Measurements from ENCODE around the gene CPT1B. TPM values are rescaled to one million over a fixed set of nuclear protein-coding genes. Genes with fewer than 3 reads are reported as not detected.
A peak's percentile ranks its signal among the peaks of the same experiment; 100 is the strongest.
"Not testable (repeated sequence)": the region's sequence is repeated elsewhere in the genome, so short reads cannot be mapped to it uniquely, and the experiment has no call there.

The CPT1B gene
- 18.2 TPM for total RNA-seq

GRCh38 chr22:50577987-50578775 lies at the start of gene CPT1B:
Gene CPT1B (minus strand): TSS chr22:50578427. CDS start chr22:50577915, 512 bp downstream.
- no peak for ATAC-seq

GRCh38 chr22:50626850-50627641 lies 48.8 kb upstream of the CPT1B start:
- ATAC-seq: peak; percentile 5
- intact Hi-C loops (cut with DNase I): no loop called here
- no peak for DNase-seq (ENCODE audit: low spot score)

More at GRCh38 chr22:50577987-50578775, at the start of gene CPT1B:
- intact Hi-C loops (cut with DNase I): no loop called here
- no peak for DNase-seq (ENCODE audit: low spot score)

GRCh38 chr22:50626314-50626849 lies 48.2 kb upstream of the CPT1B start:
- intact Hi-C loops (cut with DNase I): no loop called here
- DNase-seq (ENCODE audit: low spot score): no peak
- ATAC-seq: no peak

- intact Hi-C loops (cut with DNase I): no loop called here
- DNase-seq (ENCODE audit: low spot score): no peak
- no peak for ATAC-seq
Measured at GRCh38 chr22:50625568-50626313, 47.5 kb upstream of the CPT1B start.

- intact Hi-C loops (cut with DNase I): no loop called here
- no peak for DNase-seq (ENCODE audit: low spot score)
- ATAC-seq: no peak
Measured at GRCh38 chr22:50625131-50625567, 46.9 kb upstream of the CPT1B start.

GRCh38 chr22:50624347-50625130 lies 46.3 kb upstream of the CPT1B start:
- intact Hi-C loops (cut with DNase I): no loop called here
- ATAC-seq (no peak), DNase-seq (ENCODE audit: low spot score) (no peak)

- no peak for ATAC-seq
- intact Hi-C loops (cut with DNase I): no loop called here
- DNase-seq (ENCODE audit: low spot score): no peak
Measured at GRCh38 chr22:50622723-50623327, 44.6 kb upstream of the CPT1B start.

- ATAC-seq: no peak
- no peak for DNase-seq (ENCODE audit: low spot score)
- intact Hi-C loops (cut with DNase I): no loop called here
Measured at GRCh38 chr22:50621948-50622722, 43.9 kb upstream of the CPT1B start.

GRCh38 chr22:50621356-50621880 lies 43.2 kb upstream of the CPT1B start:
- ATAC-seq (peak; percentile 15), DNase-seq (ENCODE audit: low spot score) (no peak)
- intact Hi-C loops (cut with DNase I): no loop called here

- DNase-seq (ENCODE audit: low spot score) (no peak), ATAC-seq (peak; percentile 86)
- intact Hi-C loops (cut with DNase I): no loop called here
Measured at GRCh38 chr22:50620593-50621355, 42.5 kb upstream of the CPT1B start.

- DNase-seq (ENCODE audit: low spot score); ATAC-seq; intact Hi-C loops (cut with DNase I): not testable (repeated sequence)
Measured at GRCh38 chr22:50614296-50614695, 36.1 kb upstream of the CPT1B start.

- intact Hi-C loops (cut with DNase I): no loop called here
- ATAC-seq (peak; percentile 75), DNase-seq (ENCODE audit: low spot score) (no peak)
Measured at GRCh38 chr22:50613291-50613981, 35.2 kb upstream of the CPT1B start.

- DNase-seq (ENCODE audit: low spot score) (no peak), ATAC-seq (no peak)
- intact Hi-C loops (cut with DNase I): no loop called here
Measured at GRCh38 chr22:50612528-50613221, 34.4 kb upstream of the CPT1B start.

- intact Hi-C loops (cut with DNase I): no loop called here
- no peak for ATAC-seq
- DNase-seq (ENCODE audit: low spot score): no peak
Measured at GRCh38 chr22:50612168-50612527, 33.9 kb upstream of the CPT1B start.

- ATAC-seq (no peak), DNase-seq (ENCODE audit: low spot score) (no peak)
- intact Hi-C loops (cut with DNase I): no loop called here
Measured at GRCh38 chr22:50611341-50612060, 33.3 kb upstream of the CPT1B start.

Data from sciatic nerve (tissue), 2 donors.